ENCODE measurements around the gene PEX11G.

PEX11G gene

GRCh38 chr19:7506385-7507328 lies 17.8 kb upstream of the PEX11G start:
- Histone ChIP-seq H3K9ac (ENCODE audit: low read depth, low read length) (no peak overlapping the region), H3K4me3 (ENCODE audit: low read depth, low read length) (peak overlapping the region; percentile 55), H3K27ac (ENCODE audit: low read depth, low read length) (no peak overlapping the region), H3K4me1 (ENCODE audit: control insufficient read depth, insufficient read depth, low read length) (peaks cover 8% of the 10 kb centered on the region; the same call in 1 of the 2 replicates), H3K36me3 (ENCODE audit: control insufficient read depth, insufficient read depth, low read length) (no peaks in the 10 kb centered on the region), H3K27me3 (ENCODE audit: control insufficient read depth, insufficient read depth, low read length) (peaks cover 2% of the 10 kb centered on the region; the same call in 1 of the 2 replicates), H3K9me3 (ENCODE audit: control insufficient read depth, insufficient read depth, low read length) (no peaks in the 10 kb centered on the region)

DNA sequence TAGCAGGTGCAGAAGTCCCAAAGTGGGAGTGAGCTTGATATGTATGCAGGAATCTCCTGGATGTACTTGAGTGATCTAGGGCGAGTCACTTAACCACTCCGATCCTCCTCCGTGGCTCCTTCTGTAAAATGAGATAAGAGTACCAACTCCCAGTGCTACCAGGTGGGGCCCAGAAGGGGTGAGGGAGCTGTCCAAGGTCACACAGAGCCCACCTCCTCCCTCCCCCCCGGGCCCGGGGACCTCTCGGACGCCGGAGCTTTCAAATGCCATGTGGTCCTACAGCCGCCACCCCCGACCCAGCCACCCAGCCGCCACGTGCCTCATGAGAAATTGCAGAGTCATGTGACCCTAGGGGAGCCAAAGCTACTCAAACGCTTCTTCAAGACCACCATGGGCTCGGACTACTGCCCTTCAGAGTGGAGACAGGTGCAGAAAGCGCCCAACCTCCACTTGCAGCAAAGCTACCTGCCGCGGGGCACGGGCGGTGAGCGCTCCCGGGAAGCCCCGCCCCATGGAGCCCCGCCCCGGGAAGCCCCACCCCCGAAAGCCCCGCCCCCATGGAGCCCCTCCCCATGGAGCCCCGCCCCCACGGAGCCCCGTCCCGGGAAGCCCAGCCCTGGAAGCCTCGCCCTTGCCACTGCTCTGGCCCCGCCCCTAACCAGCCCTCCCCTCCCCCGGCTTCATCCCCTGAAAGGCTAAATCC lies 17.0 kb upstream of the PEX11G start:
- H3K4me1 ChIP-seq (ENCODE audit: control insufficient read depth, insufficient read depth, low read length) = peaks cover 8% of the 10 kb centered on the region; the same call in 1 of the 2 replicates
- H3K36me3 ChIP-seq (ENCODE audit: control insufficient read depth, insufficient read depth, low read length) = no peaks in the 10 kb centered on the region
- H3K9ac ChIP-seq (ENCODE audit: low read depth, low read length) = no peak overlapping the region
- H3K4me3 ChIP-seq (ENCODE audit: low read depth, low read length) = peak overlapping the region; percentile 55
- H3K27ac ChIP-seq (ENCODE audit: low read depth, low read length) = no peak overlapping the region
- H3K9me3 ChIP-seq (ENCODE audit: control insufficient read depth, insufficient read depth, low read length) = no peaks in the 10 kb centered on the region
- H3K27me3 ChIP-seq (ENCODE audit: control insufficient read depth, insufficient read depth, low read length) = peaks cover 8% of the 10 kb centered on the region

DNA sequence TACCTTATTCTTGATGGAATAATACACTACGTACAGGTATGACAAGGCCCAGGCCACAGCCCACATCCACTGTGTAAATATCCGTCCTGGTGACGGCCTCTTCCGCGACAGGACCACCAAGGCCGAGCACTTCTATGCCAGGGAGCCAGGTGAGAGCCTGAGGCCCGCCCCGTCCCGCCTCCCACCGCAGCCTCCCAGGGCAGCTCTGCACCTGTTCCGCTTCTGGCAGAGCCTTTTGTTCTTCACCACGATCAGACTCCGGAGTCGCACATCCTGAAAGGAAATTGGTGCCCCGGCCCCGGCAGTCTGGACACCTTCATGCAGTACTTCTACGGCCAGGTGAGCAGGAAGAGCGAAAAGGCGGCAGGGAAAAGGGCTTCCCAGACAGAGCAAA lies 16.4 kb upstream of the PEX11G start:
- Histone ChIP-seq H3K9me3 (ENCODE audit: control insufficient read depth, insufficient read depth, low read length) (no peaks in the 10 kb centered on the region), H3K9ac (ENCODE audit: low read depth, low read length) (no peak overlapping the region), H3K27me3 (ENCODE audit: control insufficient read depth, insufficient read depth, low read length) (peaks cover 14% of the 10 kb centered on the region), H3K4me3 (ENCODE audit: low read depth, low read length) (peak overlapping the region; percentile 53), H3K36me3 (ENCODE audit: control insufficient read depth, insufficient read depth, low read length) (no peaks in the 10 kb centered on the region), H3K4me1 (ENCODE audit: control insufficient read depth, insufficient read depth, low read length) (peaks cover 8% of the 10 kb centered on the region; the same call in 1 of the 2 replicates), H3K27ac (ENCODE audit: low read depth, low read length) (no peak overlapping the region)

GRCh38 chr19:7504684-7505083 lies 15.8 kb upstream of the PEX11G start:
- Histone ChIP-seq H3K27ac (ENCODE audit: low read depth, low read length) (no peak overlapping the region), H3K4me3 (ENCODE audit: low read depth, low read length) (no peak overlapping the region), H3K27me3 (ENCODE audit: control insufficient read depth, insufficient read depth, low read length) (peaks cover 19% of the 10 kb centered on the region), H3K9me3 (ENCODE audit: control insufficient read depth, insufficient read depth, low read length) (no peaks in the 10 kb centered on the region), H3K4me1 (ENCODE audit: control insufficient read depth, insufficient read depth, low read length) (peaks cover 8% of the 10 kb centered on the region; the same call in 1 of the 2 replicates), H3K9ac (ENCODE audit: low read depth, low read length) (no peak overlapping the region), H3K36me3 (ENCODE audit: control insufficient read depth, insufficient read depth, low read length) (no peaks in the 10 kb centered on the region)

DNA sequence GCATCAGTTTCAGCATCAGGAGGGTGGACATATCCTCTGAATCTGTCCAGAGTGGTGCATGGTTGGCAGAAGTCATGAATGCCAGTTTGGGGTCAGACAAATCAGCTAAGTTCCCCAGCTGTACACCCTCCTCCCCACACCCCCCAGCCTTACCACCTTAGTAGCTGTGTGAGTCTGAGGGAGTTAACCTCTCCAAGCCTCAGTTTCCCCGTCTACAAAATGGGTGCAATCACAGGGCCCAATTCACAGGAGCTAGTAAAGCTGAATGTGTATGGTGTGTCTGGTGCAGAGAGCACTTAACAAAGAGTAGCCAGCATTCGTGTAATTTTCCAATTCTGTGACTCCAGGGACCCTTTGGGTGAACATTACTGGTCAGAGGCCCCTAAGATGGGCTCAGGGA lies 13.7 kb upstream of the PEX11G start:
- Histone ChIP-seq H3K4me1 (ENCODE audit: control insufficient read depth, insufficient read depth, low read length) (0 out of 2 replicates have a peak, but pooled peaks cover 6% of the 10 kb centered on the region), H3K36me3 (ENCODE audit: control insufficient read depth, insufficient read depth, low read length) (no peaks in the 10 kb centered on the region), H3K9me3 (ENCODE audit: control insufficient read depth, insufficient read depth, low read length) (no peaks in the 10 kb centered on the region), H3K4me3 (ENCODE audit: low read depth, low read length) (no peak overlapping the region), H3K27me3 (ENCODE audit: control insufficient read depth, insufficient read depth, low read length) (peaks cover 24% of the 10 kb centered on the region), H3K9ac (ENCODE audit: low read depth, low read length) (no peak overlapping the region), H3K27ac (ENCODE audit: low read depth, low read length) (no peak overlapping the region)

DNA sequence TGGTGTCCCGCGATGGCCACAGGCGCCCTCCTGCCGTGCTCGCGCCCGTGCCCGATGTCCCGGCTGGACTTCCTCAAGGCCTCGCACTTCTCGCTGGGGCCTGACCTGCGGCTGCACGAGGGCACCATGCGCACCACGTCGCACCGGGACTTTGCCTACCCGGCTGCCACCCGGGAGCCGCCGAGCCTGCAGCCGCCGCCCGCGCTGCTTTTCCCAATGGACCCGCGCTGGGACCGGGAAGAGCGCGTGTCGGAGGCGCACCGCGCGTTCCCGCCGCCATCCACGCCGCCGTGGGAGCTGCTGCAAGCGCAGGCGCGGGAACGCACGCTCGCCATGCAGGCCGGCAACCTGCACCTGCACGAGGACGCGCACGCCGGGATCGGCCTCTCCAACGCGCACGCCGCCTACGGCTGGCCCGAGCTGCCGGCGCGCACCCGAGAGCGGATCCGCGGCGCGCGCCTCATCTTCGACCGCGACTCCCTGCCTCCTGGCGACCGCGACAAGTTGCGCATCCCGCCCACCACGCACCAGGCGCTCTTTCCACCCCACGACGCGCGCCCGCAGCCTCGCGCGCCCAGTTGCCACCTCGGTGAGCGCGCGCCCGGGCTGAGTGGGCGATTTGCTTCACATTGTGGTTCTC lies 12.1 kb upstream of the PEX11G start:
- no peak overlapping the region; the same call in 1 of the 2 replicates for H3K9ac ChIP-seq (ENCODE audit: low read depth, low read length)

DNA sequence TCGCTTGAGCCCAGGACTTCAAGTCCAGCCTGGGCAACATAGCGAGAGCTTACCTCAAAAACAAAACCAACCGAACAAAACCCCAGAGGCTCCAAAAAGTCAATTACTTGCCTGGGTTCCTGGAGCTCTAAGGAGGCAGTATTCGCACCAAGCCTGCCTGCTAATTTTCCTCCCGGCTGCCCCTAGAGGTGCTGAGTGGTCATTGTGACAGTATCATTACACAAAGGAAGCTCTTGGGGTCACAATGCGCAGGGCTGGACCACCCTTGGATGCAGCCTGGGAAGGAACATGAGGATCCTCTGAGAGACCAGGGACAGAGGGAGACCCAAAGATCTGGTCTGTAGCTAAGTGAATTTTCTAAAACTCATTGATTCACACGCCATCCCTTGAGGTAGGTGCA lies 8.5 kb upstream of the PEX11G start:
- no peaks in the 10 kb centered on the region for H3K9me3 ChIP-seq (ENCODE audit: control insufficient read depth, insufficient read depth, low read length)
- no peak overlapping the region for H3K27ac ChIP-seq (ENCODE audit: low read depth, low read length)
- no peak overlapping the region for H3K4me3 ChIP-seq (ENCODE audit: low read depth, low read length)
- peaks cover 24% of the 10 kb centered on the region for H3K27me3 ChIP-seq (ENCODE audit: control insufficient read depth, insufficient read depth, low read length)
- H3K9ac ChIP-seq (ENCODE audit: low read depth, low read length) = no peak overlapping the region
- H3K4me1 ChIP-seq (ENCODE audit: control insufficient read depth, insufficient read depth, low read length) = no peaks in the 10 kb centered on the region
- no peaks in the 10 kb centered on the region for H3K36me3 ChIP-seq (ENCODE audit: control insufficient read depth, insufficient read depth, low read length)

More for the DNA sequence above, 12.1 kb upstream of the PEX11G start:
- Histone ChIP-seq H3K27me3 (ENCODE audit: control insufficient read depth, insufficient read depth, low read length) (peaks cover 24% of the 10 kb centered on the region), H3K9me3 (ENCODE audit: control insufficient read depth, insufficient read depth, low read length) (no peaks in the 10 kb centered on the region), H3K27ac (ENCODE audit: low read depth, low read length) (no peak overlapping the region), H3K4me3 (ENCODE audit: low read depth, low read length) (peak overlapping the region; percentile 67), H3K4me1 (ENCODE audit: control insufficient read depth, insufficient read depth, low read length) (0 out of 2 replicates have a peak, but pooled peaks cover 6% of the 10 kb centered on the region), H3K36me3 (ENCODE audit: control insufficient read depth, insufficient read depth, low read length) (no peaks in the 10 kb centered on the region)

DNA sequence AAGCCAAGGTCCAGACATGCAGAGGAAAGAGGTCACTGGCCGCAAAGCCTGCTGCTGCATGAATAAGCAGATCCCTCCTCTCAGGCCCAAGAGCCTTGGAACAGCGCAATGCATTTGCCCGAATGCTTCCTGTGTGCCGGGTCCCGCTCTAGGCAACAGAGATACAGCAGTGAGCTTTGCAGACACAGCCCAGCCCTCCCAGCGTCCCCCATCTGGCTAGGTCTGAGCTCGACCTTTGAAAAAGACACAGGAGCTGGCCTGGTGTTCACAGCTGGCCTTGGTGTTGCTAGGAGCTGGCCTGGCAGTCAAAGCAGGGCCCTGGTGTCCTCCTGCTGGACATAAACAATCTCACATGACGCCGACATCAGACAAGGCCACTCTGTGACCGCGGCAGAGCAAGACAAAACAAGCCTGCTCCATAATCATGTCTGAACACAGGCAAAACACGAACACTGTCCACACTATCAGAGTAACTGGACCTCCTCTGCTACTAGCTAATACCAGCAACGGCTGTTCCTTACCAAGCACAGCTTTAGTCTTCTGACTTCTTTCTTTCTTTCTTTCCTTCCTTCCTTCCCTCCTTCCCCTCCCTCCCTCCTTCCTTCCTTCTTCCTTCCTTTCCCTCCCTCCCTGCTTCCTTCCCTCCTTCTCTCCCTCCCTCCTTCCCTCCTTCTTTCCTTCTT lies 5.7 kb upstream of the PEX11G start:
- Histone ChIP-seq H3K4me3 (ENCODE audit: low read depth, low read length) (no peak overlapping the region), H3K27me3 (ENCODE audit: control insufficient read depth, insufficient read depth, low read length) (peaks cover 3% of the 10 kb centered on the region), H3K27ac (ENCODE audit: low read depth, low read length) (no peak overlapping the region), H3K9ac (ENCODE audit: low read depth, low read length) (no peak overlapping the region), H3K9me3 (ENCODE audit: control insufficient read depth, insufficient read depth, low read length) (no peaks in the 10 kb centered on the region), H3K36me3 (ENCODE audit: control insufficient read depth, insufficient read depth, low read length) (no peaks in the 10 kb centered on the region), H3K4me1 (ENCODE audit: control insufficient read depth, insufficient read depth, low read length) (peaks cover 3% of the 10 kb centered on the region)

GRCh38 chr19:7492558-7492957 lies 3.7 kb upstream of the PEX11G start:
- no peak overlapping the region for H3K27ac ChIP-seq (ENCODE audit: low read depth, low read length)
- no peak overlapping the region for H3K4me3 ChIP-seq (ENCODE audit: low read depth, low read length)
- H3K4me1 ChIP-seq (ENCODE audit: control insufficient read depth, insufficient read depth, low read length) = peaks cover 9% of the 10 kb centered on the region
- H3K9me3 ChIP-seq (ENCODE audit: control insufficient read depth, insufficient read depth, low read length) = no peaks in the 10 kb centered on the region
- H3K27me3 ChIP-seq (ENCODE audit: control insufficient read depth, insufficient read depth, low read length) = no peaks in the 10 kb centered on the region; the same call in 1 of the 2 replicates
- no peaks in the 10 kb centered on the region for H3K36me3 ChIP-seq (ENCODE audit: control insufficient read depth, insufficient read depth, low read length)
- no peak overlapping the region for H3K9ac ChIP-seq (ENCODE audit: low read depth, low read length)

DNA sequence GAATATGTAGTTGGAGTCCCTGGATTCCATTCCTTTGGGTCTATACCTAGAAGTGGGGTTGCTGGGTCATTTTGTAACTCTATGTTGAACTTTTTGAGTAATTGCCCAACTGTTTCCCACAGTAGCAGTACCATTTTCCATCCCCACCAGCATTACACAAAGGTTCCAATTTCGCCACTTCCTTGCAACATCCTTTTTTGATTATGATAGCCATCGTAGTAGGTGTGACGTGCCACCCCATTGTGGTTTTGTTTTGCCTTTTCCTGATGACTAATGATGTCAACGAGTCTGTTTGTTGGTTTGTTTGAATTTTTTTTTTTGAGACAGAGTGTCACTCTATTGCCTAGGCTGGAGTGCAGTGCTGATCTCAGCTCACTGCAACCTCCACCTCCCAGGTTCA lies 3.3 kb upstream of the PEX11G start:
- Histone ChIP-seq H3K4me1 (ENCODE audit: control insufficient read depth, insufficient read depth, low read length) (peaks cover 9% of the 10 kb centered on the region), H3K27ac (ENCODE audit: low read depth, low read length) (no peak overlapping the region), H3K4me3 (ENCODE audit: low read depth, low read length) (no peak overlapping the region), H3K9ac (ENCODE audit: low read depth, low read length) (no peak overlapping the region), H3K36me3 (ENCODE audit: control insufficient read depth, insufficient read depth, low read length) (no peaks in the 10 kb centered on the region), H3K9me3 (ENCODE audit: control insufficient read depth, insufficient read depth, low read length) (no peaks in the 10 kb centered on the region), H3K27me3 (ENCODE audit: control insufficient read depth, insufficient read depth, low read length) (no peaks in the 10 kb centered on the region; the same call in 1 of the 2 replicates)

Measured in HUES48 (cell line).